ENCODE measurements around the gene TMEM121.
"Not testable (repeated sequence)": the region's sequence is repeated elsewhere in the genome, so short reads cannot be mapped to it uniquely, and the experiment has no call there.

Gene TMEM121

DNA sequence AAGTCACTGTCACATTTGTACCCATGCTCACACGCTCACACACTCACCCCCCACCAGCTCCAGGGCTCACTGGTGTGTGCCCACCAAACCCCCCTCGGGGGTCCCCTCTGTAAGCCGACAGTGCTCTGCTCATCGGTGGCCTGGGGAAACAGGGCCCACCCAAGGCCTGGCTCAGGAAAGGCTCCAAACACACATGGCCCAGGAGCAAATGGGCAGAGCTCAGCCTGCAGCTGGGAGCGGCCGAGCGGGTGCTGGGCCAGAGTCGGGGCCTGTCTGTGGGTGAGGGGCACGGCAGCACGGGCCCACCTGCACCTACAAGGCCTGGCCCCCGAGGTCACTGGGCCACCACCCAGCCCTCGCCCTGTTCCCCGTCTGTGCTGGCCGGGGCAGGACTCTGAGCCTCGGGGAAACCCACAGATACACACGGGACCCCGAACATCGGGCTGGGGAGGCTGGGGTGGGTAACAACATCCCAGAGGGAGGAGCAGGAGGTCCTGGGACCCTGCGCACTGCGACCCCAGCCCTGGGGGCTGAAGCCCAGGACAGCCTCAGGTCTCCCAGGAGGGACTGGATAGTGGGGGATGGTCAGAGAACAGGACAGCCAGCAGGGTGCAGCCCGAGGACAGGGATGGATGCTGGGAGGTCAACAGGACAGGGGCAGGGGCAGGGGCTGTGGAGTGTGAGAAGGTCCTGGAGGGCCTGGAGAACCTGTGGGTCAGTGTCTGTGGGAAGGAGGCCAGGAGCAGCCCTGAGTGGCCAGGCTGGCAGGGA is 45.0 kb downstream of the TMEM121 start:
- not testable (repeated sequence) for DNase-seq

- not testable (repeated sequence) for DNase-seq
Observed at GRCh38 chr14:105572063-105572462, 45.7 kb downstream of the TMEM121 start.

GRCh38 chr14:105573841-105574240 is 47.5 kb downstream of the TMEM121 start:
- not testable (repeated sequence) for DNase-seq

- not testable (repeated sequence) for DNase-seq
Observed at GRCh38 chr14:105574411-105574810, 48.0 kb downstream of the TMEM121 start.

DNA sequence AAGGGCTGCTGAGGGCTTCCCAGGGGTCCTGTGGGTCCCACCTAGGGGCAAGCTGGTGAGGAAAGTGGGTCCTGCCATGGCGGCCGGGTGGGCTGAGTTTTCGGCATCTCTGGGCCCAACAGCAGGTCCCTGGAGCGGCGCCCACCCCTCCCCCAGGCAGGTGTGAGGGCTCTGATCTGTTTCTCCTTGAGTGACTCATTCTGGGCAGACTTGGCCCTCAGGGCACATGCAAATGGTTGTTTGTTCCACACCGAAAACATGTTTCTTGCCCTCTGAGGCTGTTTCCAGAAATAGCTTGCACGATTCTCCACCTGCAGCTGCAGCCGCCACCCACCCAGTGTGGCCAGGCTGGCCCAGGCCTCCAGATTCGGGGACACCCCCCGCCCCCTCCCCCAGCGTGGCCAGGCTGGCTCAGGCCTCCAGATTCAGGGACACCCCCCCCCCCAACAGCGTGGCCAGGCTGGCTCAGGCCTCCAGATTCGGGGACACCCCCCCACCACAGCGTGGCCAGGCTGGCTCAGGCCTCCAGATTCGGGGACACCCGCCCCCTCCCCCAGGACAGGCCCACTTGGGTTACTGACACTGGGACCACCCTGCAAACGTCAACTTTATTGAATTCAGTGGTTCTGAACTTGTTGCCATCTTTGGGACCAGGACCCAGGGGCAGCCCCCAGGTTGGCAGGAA is 48.8 kb downstream of the TMEM121 start:
- not testable (repeated sequence) for DNase-seq

GRCh38 chr14:105576525-105577088 is 50.2 kb downstream of the TMEM121 start:
- no peak for DNase-seq

GRCh38 chr14:105577314-105577861 is 51.0 kb downstream of the TMEM121 start:
- no peak for DNase-seq

DNA sequence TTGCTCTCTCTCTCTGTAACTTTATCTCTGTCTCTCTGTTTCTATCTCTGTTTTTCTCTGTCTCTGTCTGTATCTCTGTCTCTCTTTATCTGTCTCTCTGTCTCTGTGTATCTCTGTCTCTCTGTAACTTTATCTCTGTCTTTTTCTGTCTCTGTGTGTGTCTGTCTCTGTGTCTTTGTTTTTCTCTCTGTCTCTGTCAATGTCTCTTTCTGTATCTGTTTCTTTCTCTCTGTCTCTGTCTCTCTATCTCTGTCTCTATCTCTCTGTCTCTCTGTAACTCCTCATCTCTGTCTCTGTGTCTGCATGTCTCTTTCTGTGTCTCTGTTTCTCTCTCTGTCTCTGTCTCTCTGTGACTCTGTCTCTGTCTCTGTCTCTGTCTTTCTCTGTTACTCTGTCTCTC is 51.7 kb downstream of the TMEM121 start:
- no peak for DNase-seq

DNA sequence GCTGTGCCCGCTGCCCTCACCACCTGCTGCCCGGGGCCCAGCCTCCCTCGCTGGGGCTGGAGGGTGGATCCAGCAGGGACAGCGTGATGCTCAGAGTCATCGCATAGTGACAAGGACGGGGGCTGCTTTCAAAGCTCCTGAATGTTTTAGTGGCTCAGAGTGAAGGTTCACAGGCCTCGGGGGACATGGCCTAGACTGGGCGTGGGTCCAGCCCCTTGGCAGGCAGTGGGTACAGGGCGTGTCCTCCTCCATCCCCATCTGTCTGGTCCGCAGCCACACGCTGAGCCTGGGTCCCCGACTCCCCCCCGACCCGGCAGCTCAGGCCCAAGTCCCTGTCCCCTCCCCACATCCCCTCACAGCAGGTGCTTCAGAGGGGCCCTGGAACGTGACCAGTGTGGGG is 52.8 kb downstream of the TMEM121 start:
- DNase-seq, result not testable (repeated sequence)

All from GOT3 (cell line).